GM20000 (cell line): ENCODE measurements around the gene PXDN.

Experiments
- DNase-seq: peaks from one replicate; pipeline ENCODE4 v3.0.0; 2012; ENCODE audit warnings: low spot score
- CTCF ChIP-seq: IDR thresholded peaks from 2 replicates; pipeline ENCODE4 v1.5.1; 2012; ENCODE audit warnings: mild to moderate bottlenecking, control low read depth; ENCODE audit errors: extremely low read depth, missing control alignments

PXDN gene

DNA sequence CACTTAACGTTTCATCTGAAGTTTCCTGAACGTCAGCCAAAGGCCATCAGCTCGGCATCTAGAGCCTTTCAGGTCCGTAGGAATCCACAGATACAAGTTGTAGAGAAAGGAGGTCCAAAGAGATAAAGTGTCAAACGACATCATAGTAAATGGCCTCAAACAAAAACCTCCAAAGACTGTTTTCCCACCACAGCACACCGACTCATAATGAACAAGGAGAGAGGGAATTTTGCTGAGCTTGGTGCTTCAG lies 150.3 kb downstream of the PXDN start:
- TF ChIP-seq CTCF: no peak
- DNase-seq: no peak

DNA sequence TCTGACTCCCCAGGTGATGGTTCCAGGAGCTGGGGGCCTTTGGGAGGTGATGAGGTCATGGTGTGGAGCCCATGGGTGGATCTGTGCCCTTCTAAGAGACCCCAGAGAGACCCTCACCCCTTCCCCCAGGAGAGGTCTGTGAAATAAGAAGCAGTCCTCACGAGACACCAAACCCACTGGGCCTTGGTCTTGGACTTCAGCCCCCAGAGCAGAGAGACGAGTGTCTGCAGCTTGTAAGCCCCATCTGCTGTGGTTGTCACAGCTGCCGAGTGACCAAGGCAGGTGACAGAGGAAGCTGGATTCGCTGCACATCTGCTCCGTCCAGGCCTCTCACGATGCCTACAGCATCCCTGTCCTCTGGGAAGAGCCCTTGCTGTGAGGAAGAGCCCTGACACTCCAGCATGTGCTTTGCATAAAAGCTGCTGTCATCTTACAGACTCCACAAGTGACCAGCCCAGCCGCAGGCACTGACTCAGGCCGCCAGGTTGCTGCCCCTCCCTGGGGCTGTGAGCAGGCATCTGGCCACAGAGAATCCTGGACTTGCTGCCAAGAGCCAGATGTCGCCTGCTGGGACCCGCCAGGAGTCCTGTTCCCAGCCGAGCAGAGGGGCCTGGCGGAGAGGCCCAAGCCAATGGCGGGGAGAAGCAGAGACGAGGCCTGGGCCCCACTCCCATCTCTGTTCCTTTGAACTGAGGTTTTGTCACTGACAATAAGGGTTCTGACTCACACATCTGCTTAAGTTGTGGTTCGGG lies 150.8 kb downstream of the PXDN start:
- DNase-seq: no peak
- no peak for TF ChIP-seq CTCF

- TF ChIP-seq CTCF: no peak
Measured at GRCh38 chr2:1591978-1592907, 152.1 kb downstream of the PXDN start.

DNA sequence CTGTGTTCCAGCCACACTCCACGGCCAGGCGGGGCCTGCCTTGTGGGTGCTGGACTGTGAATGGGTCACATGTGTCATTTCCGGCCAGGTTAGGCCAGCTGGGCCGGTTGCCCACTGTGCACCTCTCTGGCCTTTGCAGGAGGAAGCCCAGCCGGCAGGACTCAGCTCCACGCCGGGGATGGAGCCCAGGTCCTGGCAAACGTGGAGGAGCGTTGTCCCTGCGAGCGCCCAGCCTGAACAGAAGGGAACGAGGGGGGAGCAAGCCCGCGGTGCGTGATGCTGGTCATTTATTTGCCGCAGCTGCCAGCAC lies 152.9 kb downstream of the PXDN start:
- no peak for TF ChIP-seq CTCF
- DNase-seq: no peak

More at GRCh38 chr2:1591978-1592907, 152.1 kb downstream of the PXDN start:
- no peak for DNase-seq

GRCh38 chr2:1590596-1591460 lies 153.5 kb downstream of the PXDN start:
- TF ChIP-seq CTCF: no peak
- no peak for DNase-seq

DNA sequence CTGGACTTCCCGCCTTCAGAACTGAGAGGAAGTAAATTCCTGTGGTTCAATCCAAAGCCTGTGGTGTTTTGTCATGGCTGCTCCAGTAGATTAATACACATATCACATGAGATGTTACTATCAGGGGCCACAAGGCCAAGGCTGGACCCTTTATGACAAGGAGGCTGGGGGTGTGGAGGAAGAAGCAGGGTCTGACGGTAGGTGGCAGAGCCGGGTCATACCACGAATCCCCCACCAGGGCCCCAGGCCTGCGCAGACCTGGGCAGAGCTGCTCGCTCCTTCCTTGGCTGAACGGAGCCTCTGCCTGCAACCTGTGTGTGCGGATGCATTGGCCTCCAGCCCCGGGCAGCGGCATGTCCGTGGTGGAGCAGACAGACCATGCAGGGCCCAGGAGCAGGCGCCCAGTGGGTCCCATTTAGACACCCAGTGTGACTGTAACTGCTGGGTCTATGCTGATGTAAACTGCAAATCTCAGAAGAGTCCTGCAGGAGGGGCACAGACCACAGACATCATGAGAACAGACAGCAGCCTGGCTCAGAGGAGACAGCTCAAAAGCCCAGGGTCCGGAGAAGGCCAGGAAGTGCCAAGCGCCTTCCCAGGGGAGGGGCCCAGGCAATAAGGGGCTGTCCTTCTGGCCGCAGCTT lies 155.2 kb downstream of the PXDN start:
- DNase-seq: no peak
- TF ChIP-seq CTCF: no peak
